HG02885 (cell line): Measurements from ENCODE around the gene KIF26B.
"Not testable (repeated sequence)": the region's sequence is repeated elsewhere in the genome, so short reads cannot be mapped to it uniquely, and the experiment has no call there.

Experiments
- ATAC-seq: cut with Tn5 transposase; IDR thresholded peaks from one replicate; pipeline ENCODE4 v1.9.1; 2021; ENCODE audit warnings: mild to moderate bottlenecking; ENCODE audit not compliant: unreplicated experiment, poor library complexity

KIF26B gene

DNA sequence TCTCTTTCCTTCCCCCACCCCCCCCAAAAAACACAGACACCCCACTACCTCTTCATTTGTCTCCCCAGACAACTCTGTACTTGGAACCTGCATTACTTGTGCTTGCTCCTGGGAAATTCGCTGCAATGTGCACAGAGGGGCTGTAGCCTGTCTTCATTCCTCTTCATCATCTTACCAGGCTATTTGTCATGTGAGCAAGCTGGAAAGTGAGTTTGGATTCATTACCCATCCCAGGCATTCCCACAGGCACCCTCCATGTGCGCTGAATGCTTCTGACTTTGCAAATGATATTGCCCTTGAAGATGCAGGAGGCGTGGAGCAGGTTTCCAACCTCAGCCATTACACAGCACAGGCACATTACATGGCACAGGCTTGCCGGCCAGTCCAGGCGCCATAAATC, 494.9 kb downstream of the KIF26B start:
- ATAC-seq, result no peak

DNA sequence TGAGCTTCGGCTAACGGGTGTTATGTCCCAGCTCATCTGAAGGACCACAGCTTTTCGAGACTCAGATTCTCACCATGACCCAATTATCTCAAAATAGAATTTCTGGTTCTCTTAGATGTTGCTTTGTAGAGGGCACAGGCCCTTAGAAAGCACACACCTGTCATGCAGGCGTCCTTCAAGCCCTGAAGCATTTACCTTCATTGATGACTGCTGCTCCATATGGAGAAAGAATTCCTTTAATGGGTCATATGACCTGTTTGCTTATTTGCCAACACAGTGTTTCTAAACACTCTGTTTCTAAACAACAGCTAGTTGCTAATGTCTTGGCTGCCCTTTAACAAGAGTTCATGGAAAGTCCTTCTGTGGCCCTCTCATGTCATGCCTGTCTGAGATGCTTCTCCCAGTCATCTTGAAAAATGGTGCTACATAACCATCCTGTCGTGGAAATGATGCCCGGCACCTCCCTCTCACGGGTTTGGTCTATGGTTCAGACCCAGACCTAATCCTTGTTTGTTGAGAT, 495.7 kb downstream of the KIF26B start:
- ATAC-seq, result no peak

DNA sequence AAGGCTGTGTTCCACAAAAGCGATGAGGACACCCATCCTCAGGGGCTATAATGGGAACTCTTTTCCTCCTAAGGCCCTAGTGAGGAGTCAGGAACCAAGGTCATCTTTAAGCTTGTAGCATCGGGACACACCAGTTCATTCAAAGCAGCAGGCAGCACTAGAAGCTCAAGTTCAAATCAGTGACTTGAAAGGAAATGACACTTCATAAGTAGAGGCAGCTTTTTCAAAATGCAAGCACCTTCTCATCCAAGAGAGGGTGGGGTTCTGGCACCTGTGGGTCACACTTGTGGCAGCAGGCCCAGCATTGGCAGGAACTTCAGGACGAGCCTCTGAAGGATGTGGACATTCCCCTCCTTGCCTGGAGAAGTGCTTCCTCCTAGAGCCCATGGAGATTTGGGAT, 496.3 kb downstream of the KIF26B start:
- no peak for ATAC-seq

DNA sequence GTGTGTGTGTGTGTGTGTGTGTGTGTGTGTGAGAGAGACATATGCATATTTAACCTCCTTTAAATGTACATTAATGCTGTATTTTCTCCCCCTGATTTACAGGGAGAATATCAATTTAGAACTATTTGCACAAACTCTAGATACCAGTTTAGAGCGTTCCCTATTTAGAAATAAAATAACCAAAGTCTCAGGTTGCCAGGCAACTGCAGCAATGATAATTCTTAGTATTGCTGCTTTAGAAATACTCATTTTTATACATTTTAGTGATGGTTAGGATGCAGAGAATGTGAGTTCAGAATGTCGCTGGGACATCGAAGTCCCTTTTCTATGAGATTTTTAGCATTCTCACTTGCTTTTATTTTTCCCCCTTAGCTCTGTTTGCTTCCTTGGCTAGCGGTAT, 497.3 kb downstream of the KIF26B start:
- ATAC-seq, result no peak

DNA sequence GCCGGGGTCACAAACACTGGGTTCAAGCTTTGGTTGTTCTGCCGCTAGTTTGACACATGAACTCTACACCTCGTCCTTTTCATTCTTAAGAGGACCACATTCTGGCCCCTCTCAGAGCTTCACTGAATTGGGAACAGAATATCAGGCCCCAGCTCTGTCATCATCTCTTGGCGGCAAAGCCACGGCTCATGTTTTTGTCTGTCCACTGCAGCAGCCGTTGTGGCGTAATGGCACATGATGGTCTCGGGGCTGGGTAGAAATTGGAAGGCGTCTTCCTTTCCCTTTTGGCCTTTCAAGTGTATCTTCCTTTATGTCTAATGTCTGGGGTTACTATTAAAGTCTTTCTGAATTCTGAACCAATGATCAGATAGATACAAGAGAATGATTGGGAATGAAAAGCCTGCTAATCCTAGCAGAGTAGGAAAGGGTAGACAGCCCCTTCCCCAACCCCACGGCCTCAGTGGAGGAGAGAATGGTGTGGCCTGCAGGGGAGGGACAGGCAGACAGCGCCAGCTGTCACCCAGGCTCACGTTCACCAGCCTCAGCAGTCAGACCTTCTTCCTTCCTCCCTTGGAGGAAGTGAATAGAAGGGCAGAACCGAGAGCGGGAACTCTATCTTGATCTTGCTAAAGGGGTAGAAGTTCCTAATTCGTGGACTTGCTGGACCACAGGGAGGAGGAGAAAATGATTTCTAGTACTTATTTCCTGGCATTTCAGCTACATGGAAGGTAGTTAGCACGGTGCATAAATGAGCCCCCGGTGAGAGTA, 498.1 kb downstream of the KIF26B start:
- ATAC-seq, result no peak

DNA sequence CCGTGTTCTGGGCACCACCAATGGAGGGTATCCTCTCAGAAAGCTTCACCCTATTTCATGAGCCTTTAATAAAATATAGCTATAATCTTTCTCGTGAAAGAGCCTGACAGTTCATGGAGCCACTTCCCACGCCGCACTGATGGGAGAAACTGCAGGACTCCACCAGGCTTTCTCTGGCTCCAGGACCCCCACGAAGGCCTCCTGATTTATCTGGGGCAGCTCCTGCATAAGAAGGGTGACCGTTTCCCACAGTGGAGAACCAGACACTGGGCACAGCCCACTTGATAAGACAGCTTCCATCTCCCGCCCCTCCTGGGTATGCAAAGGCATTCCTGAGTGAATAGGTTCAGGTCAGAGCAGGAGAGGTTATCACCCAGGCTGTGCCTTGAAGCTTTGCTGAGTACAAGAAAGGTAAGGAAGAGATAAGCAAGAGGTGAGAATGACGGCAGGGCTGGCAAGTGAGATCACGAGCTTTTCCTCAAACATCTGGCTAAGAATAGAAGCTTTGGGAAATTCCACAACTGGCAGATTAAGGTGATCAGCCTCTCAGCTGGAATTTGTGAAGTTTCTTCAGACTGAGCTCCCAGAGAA, 499.8 kb downstream of the KIF26B start:
- ATAC-seq, result no peak

DNA sequence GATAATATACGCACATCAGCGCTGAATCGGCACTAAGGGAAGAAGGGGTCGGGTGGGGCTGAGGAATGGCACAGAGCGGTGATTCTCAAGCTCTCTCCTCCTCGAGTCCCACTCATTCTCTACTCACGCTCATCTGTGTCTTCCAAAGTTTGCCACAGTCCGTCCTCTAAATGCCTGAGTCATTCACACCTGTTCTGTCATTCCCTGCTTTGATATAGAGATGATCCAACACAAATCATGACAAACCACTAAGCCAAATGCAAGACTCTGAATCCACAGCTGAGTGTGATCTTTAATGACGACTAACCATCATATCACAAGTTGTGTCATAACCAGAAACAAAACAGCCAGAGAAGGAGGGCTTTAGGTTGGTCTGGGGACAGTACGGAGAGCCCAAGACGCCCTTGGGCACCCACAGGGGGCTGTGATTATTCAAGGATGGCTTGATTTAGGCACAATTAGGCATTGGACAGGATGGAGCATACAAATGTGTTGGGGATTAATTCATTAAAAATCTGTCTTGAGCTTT, 501.5 kb downstream of the KIF26B start:
- no peak for ATAC-seq

DNA sequence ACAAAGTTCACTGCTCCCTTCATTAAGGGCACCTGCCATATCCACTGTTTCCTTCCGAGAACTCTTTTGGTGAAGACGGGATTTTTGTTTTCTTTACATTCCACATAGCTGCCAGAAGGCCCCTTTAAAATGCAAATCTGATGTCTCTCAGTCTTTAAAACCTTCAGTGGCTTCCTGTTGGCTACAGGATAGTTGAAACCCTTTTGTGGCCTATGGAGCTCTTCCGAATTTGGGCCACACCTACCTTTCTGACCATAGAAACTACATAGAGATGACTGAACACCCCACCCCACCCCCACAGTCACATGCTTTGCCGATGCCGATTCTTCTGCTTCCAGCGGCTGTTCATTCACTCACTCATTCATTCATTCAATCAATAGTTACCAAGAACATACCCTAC, 502.6 kb downstream of the KIF26B start:
- ATAC-seq, result no peak

DNA sequence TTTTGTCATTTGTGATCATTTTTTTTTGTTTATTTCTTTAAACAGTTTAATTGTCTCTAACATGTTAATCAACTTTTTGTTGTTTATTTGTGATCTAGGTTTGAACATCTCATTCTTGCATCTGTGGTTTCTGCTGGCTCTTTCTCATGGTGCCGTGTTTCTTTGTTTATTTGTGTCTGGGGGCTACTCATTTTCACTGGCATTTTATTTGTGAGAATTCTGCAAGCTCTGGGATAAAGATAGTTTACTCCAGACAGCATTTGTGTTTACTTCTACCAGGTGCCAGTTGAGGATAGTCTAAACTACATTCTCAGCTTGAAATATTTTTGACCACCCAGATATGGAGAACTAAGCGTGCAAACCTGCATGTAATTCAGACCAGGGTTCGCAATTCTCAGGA, 508.6 kb downstream of the KIF26B start:
- ATAC-seq, result no peak

DNA sequence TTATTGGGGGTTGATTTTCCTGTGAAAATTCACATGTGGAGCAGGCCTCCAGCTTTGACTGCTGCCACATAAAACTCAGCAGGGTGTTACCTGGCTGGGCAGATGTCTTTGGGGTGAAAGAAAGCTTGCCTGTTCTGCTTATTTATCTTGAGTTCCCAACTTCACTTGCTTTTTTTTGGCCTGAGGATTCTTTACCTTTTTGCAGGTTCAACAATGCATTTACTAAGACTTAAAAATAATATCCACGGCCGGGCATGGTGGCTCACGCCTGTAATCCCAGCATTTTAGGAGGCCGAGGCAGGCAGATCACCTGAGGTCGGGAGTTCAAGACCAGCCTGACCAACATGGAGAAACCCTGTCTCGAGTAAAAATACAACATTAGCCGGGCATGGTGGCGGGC, 509.1 kb downstream of the KIF26B start:
- ATAC-seq, result no peak

DNA sequence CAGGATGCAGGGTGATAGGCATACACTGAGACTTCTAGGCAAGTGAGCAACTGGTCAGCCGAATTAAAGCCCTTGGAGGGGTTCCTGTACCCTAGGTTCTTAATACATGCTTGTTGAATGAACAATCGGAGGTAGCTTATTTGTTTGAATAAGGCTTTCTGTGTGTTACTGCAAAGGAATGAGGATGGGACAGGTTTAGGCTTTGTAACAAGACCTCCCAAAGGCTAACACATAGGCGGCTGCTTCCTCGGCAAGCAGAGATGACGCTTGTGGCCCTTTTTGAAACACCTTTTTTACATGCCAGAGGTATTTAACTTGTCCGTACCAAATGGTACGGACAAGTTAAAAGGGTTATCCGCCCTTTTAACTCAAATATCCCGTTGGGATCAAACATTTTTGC, 511.6 kb downstream of the KIF26B start:
- ATAC-seq, result no peak

DNA sequence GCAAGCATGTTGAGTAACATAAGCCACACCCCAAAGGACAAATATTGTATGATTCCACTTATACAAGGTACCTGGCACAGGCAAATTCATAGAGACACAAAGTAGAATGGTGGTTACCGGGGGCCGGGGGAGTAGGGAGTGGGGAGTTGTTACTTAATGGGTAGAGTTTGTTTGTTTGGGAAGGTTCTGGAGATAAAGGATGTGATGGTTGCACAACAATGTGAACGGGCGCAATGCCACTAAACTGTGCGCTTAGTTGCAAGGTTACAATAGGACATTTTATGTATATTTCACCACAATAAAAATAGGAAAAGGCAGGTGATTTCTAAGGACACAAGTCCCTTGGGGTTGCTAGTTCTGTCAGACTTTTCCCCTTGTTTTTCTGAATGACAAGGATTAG, 516.6 kb downstream of the KIF26B start:
- ATAC-seq, result no peak

DNA sequence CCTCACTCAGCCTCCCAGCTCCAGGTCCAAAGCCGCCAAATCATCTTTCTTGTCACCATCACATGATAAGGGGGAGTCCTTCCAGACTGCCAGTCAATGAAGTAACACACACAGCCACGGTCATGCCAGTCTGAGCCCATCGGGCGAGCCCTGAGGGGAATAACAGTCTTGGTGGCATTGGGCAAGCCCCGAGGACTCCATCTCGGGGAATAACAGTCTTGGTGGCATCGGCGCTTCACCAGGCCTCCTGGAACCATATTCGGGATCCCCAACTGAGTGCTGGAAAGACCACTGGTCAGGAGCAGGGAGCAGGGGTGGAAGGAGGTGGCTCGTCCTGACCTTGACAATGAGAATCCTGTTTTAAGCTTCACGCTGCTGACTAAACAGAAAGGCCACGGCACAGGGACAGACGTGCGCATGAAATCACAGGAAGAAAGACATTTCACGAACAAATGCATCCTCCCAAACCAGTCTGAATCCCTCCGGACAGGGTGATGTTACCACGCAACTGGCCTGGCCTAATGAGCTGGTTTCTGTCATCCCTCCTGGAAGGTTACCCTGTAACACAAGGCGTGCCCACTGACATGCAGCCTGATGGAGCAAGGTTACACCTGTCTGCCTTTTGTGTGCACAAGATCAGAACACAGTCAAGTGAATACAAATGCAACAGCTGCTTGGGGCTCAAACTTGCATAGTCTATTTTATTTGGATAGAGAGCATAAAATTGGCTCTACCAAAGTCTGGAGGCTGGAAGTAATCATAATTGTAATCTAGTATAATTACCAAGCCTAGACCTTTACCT, 517.4 kb downstream of the KIF26B start:
- no peak for ATAC-seq

DNA sequence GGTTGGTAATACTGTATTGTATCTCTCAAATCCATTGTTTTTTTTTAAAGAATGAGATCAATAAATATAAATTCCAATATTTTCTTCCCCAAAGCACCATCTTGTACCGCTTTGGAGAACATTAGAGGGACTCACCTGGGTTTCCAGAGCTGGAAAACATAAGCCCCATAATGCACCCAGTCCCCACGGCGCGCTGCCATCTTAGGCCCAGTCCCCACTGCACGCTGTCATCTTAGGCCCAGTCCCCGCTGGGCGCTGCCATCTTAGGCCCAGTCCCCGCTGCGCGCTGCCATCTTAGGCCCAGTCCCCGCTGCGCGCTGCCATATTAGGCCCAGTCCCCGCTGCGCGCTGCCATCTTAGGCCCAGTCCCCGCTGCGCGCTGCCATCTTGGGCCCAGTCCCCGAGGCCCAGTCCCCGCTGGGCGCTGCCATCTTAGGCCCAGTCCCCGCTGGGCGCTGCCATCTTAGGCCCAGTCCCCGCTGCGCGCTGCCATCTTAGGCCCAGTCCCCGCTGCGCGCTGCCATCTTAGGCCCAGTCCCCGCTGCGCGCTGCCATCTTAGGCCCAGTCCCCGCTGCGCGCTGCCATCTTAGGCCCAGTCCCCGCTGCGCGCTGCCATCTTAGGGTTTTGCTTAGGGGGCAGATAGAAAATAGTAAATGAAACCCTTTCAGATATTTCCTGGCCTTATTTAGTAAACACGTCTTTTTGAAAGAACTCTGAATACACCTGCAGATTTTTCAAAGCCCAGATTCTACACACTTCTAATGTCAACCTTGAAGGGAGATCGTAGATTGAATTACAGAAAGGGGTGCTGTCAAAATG, 518.3 kb downstream of the KIF26B start:
- not testable (repeated sequence) for ATAC-seq

DNA sequence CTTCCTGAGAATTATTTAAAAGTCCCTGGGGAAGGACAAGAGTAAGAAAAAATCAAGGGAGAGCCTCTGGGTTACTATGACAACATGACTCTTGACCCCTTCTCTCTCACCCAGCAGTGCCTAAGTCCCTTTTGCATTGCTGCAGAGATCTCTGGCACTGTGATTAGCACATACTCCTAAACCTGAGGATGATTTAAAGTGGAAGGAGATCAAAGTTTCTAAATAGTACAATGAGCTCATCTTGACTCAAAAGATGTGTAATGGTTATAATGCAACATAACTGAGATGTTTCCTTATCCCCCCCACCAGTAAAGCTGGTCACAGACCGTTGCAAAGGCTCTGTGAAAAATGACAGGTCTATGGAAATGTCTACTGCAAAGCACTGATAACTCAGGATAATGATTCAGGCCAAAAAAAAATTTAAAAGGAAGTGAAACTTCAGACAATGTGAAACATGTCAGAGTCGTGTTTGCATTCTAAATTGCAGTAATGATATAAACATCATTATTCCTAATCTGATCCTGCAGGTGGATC, 519.2 kb downstream of the KIF26B start:
- ATAC-seq, result peak; percentile 85

DNA sequence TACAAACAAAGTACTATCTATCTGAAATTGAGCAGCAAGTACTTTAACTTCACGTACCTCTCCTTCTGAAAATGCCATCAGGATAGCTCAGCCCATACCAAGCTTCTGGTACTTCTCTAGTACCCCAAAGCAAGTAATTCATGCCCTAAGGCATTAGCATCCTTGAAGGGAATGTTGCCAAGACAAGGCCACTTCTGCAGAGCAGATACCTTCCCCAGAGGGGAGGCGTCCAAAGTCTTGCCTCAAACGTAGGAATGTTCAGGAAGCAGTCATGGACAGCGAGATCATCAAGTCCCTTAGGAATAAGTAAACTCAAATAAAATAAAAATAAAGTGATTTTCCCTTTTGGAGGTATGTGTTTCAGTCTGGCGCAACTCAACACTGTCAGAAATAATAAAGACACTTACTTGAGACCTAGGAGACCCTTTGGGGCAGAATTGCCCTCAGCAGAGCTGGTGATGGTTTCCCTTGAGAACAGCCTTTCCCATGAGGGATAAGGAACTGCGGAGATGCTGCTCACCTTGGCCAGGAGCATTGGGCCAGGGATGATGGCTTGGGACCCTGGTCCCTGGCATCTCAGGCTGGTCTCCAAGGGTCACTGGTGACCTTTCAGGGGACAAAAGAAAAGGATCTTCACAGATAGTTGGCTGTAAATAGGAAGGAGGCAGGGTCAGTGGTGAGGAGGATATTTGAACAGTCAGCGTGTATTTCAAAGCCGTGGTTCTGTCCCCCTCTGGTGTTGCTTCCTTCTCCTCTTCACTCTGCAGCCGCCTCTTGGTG, 522.9 kb downstream of the KIF26B start:
- no peak for ATAC-seq

DNA sequence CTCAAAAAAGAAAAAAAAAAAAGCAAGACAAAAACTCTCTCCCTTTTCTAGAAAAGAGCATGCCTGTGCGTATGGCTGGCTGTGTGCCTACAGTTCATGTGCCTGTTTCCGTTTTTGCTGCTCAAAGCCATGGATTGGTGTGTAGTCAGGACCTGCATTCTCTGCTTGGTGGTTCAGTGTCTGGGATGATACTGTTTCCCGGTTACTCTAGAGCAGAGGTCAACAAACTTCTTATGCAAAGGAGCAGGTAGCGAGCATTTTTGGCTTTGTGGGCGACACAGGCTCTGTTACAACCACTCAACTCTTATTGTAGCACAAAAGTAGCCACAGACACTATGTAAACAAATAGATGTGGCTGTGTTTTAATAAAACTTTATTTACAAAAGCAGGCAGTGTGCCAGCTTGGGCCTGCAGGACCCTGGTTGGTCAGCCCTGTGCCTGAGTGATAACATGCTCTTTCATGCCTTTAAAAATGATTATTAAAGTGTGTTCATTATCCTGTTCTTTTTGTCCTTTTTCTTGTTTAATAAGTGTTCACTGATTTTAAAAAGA, 524.2 kb downstream of the KIF26B start:
- no peak for ATAC-seq

DNA sequence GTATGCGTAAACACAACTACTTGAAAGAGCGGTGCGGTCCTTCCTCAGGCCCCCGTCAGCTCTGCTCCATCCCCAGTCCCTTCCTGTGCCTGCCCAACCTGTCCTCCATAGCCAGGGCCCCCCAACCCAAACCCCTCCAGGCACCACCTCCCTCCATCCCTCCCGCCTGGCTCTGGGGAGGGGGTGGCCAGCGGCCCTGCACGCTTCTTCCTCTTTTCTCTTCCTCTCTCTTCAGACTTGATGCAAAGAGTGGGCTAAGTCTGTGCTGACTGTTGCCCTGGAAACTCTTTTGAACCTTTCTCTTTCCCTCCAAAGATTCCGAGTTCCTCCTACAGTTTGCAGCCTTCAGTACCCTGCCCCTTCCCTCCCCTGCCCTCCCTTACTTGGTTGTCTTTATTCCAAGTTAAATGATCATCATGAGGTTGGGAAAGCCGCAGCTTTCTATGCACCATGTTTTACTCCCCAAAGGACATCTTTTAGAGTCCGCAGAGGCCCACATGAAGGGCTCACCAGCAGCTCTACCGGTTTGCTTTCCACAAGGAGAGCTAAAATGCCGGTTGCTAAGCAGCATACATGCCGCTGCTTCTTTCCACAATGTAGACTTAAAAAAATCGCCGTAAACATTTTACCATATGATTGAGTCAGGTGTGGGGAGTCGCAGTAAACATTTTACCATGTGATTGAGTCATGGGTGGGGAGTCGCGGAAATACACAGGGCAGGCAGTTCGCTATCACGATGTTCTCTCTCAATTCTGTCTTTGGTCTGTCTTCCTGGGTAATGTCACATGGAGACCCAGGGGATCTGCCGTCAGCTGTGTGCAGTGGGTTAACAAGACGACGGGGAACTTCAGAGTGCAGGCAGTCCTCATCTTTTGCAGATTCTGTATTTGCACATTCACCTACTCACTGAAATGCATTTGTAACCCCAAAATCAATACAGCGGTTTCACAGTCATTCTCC, 525.3 kb downstream of the KIF26B start:
- no peak for ATAC-seq
